Ectodermal cell (in vitro differentiated cells): ENCODE data around the gene CFAP58. TPM values are rescaled to one million over a fixed set of nuclear protein-coding genes. Genes with fewer than 3 reads are reported as not detected.

ENCODE experiments used
- H3K27ac ChIP-seq: 2 replicates; pipeline ENCODE4 v1.7.0; 2013; ENCODE audit warnings: mild to moderate bottlenecking, low read depth, low read length; ENCODE audit not compliant: insufficient read depth, poor library complexity, severe bottlenecking
- H3K27me3 ChIP-seq: 2 replicates; pipeline ENCODE4 v1.7.0; 2013; ENCODE audit warnings: mild to moderate bottlenecking, low read length; ENCODE audit not compliant: insufficient read depth, control insufficient read depth, poor library complexity, severe bottlenecking
- H3K36me3 ChIP-seq: one replicate; pipeline ENCODE4 v1.7.0; 2013; ENCODE audit warnings: low read length; ENCODE audit not compliant: control insufficient read depth, insufficient read depth
- H3K4me1 ChIP-seq: one replicate; pipeline ENCODE4 v1.7.0; 2013; ENCODE audit warnings: low read length; ENCODE audit not compliant: control insufficient read depth, insufficient read depth
- H3K4me3 ChIP-seq: 2 replicates; pipeline ENCODE4 v1.7.0; 2013; ENCODE audit warnings: low read depth, low read length, control low read depth; ENCODE audit not compliant: insufficient read depth
- H3K9me3 ChIP-seq: 2 replicates; pipeline ENCODE4 v1.7.0; 2013; ENCODE audit warnings: mild to moderate bottlenecking, low read length, moderate library complexity; ENCODE audit not compliant: control insufficient read depth
- WGBS, 2 experiments: methylation state at CpG; one replicate each; pipeline ENCODE4 v1.1.7; 2013; ENCODE audit warnings: missing lambda C conversion rate in 2 of 2; 5-methylcytosine and 5-hydroxymethylcytosine counted together
- polyA plus RNA-seq, 4 experiments: library from polyadenylated mRNA; stranded (reverse); fragments of 50-300 nt; gene quantifications; one replicate each; pipeline ENCODE4 v1.2.3, GENCODE V29; 2013

Gene CFAP58, protein sequence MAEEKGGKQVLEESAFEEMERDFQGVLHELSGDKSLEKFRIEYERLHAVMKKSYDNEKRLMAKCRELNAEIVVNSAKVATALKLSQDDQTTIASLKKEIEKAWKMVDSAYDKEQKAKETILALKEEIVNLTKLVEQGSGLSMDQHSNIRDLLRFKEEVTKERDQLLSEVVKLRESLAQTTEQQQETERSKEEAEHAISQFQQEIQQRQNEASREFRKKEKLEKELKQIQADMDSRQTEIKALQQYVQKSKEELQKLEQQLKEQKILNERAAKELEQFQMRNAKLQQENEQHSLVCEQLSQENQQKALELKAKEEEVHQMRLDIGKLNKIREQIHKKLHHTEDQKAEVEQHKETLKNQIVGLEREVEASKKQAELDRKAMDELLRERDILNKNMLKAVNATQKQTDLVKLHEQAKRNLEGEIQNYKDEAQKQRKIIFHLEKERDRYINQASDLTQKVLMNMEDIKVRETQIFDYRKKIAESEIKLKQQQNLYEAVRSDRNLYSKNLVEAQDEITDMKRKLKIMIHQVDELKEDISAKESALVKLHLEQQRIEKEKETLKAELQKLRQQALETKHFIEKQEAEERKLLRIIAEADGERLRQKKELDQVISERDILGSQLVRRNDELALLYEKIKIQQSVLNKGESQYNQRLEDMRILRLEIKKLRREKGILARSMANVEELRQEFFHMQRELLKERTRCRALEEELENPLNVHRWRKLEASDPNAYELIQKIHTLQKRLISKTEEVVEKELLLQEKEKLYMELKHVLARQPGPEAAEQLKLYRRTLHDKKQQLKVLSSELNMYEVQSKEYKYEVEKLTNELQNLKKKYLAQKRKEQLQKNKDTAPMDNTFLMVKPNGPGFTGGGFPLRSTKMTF
- 0.85 TPM for polyA plus RNA-seq (2013, experiment 1 of 4)
- 0.18 TPM for polyA plus RNA-seq (2013, experiment 2 of 4)
- polyA plus RNA-seq (2013, experiment 3 of 4) = 0.37 TPM
- polyA plus RNA-seq (2013, experiment 4 of 4) = 0.20 TPM

DNA sequence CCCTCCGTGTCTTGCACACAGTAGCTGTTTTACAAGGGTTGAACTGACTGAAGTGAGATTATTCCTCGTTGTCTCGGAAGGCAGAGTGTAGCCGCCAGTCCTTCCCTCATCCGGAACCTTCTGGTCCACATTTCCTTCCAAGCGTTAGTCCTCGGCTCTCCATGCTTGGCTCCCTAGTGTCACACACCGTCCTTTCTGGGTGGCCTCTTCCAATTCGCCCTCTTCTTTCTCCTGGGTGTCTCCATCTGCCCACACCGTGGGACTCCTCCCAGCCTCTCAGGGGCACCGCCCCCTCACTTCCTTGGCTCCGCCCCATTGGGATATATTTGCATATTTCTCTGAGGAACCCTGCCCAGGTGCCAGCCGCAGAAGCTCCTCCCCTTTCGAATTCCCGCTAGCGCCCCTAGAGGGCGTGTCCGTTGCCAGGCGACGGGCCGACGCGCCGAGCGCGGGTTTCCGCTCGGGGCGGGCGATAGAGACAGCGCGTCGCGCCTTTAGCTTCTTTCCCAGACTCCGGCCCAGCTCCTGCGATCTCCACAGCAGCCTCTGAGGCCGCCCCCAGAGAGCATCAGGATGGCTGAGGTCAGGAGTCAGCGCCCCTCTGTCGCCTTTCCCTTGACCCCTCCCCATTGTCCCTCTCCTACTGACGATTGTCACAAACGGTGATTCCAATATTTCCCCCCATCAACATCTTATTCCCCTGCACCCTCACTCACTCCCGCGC lies at the start of gene CFAP58:
Gene CFAP58 (plus strand): TSS at position 509 of the 724 bp plus-strand sequence. CDS start 65 bp downstream, at position 574.
- Histone ChIP-seq H3K4me3 (no peak within 1 kb of the TSS), H3K27me3 (peaks cover 27% of the 10 kb centered on the region), H3K27ac (no peak within 1 kb of the TSS), H3K9me3 (no peaks in the 10 kb centered on the region), H3K4me1 (peaks cover 4% of the 10 kb centered on the region), H3K36me3 (no peaks in the 10 kb centered on the region)
- WGBS, 2 experiments = 21% methylated on average over 43 of the region's 43 CpGs

DNA sequence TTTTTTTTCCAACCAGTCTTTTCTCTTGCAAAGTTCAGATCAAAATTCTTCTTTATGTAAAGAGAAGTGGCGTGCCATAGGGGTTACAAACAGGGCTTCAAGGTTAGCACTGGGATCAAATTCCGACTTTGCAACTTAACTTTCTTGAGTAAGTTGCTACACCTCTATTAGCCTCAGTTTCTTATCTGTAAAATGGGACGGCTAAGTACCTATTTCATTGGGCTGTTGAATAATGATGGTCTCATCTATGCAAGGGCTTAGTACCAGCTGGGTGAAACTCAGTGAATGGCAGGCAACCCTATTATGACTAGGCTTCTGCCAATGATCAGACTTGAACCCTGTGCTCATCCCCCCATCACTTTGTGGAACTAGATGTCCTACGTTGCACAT lies 49.3 kb upstream of the CFAP58 start:
- WGBS, 2 experiments = 94 to 97% methylated on average over 4 of the region's 4 CpGs
- no peaks in the 10 kb centered on the region for H3K9me3 ChIP-seq
- peaks cover 7% of the 10 kb centered on the region for H3K4me1 ChIP-seq
- H3K27ac ChIP-seq = no peak overlapping the region
- H3K36me3 ChIP-seq = no peaks in the 10 kb centered on the region
- H3K4me3 ChIP-seq = no peak overlapping the region
- H3K27me3 ChIP-seq = no peaks in the 10 kb centered on the region

DNA sequence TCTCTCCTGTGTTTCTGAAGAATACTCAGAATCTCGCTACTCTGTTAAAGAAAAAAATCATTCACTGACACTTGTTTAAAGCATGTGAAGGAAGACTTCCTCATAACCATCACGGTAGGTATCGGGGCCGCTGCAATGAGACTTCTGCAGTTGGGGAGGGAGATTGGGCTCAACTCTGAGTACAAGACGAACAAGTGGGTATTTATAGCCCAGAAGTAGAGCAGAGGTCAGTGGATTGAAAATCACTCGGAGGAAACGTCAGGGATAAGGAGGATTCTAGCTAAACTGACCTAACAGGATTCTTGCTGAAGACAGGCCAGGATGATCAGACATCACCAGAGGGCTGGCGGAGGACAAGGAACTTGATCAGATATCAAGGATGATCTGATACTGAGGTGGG lies 48.7 kb upstream of the CFAP58 start:
- Histone ChIP-seq H3K9me3 (no peaks in the 10 kb centered on the region), H3K36me3 (no peaks in the 10 kb centered on the region), H3K4me1 (peaks cover 7% of the 10 kb centered on the region), H3K27ac (no peak overlapping the region), H3K27me3 (no peaks in the 10 kb centered on the region), H3K4me3 (no peak overlapping the region)
- 95% methylated on average over 8 of the region's 8 CpGs for WGBS, 2 experiments

DNA sequence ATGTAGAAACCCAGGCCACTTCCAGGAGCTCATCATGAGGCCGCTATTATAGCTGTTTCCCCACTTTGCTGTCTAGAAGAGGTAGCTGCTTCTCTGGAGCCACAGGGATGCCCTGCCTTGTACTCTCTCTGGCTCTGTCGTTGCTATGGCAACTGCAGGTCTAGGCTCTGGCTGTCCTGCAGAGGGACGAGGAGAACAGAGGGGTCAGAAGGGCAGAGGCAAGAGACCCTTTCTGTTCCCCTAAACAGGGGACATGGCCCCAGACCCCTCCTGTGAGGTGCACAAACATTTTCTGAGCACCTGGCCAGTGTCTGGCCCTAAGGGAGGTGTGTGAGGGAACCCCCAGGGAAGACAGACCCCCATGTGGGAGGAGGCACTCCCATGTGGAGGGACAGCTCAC lies 46.7 kb upstream of the CFAP58 start:
- Histone ChIP-seq H3K4me3 (no peak overlapping the region), H3K27ac (no peak overlapping the region), H3K4me1 (peaks cover 7% of the 10 kb centered on the region), H3K27me3 (no peaks in the 10 kb centered on the region), H3K36me3 (no peaks in the 10 kb centered on the region), H3K9me3 (no peaks in the 10 kb centered on the region)
- WGBS, 2 experiments = 52 to 62% methylated on average over 3 of the region's 3 CpGs

DNA sequence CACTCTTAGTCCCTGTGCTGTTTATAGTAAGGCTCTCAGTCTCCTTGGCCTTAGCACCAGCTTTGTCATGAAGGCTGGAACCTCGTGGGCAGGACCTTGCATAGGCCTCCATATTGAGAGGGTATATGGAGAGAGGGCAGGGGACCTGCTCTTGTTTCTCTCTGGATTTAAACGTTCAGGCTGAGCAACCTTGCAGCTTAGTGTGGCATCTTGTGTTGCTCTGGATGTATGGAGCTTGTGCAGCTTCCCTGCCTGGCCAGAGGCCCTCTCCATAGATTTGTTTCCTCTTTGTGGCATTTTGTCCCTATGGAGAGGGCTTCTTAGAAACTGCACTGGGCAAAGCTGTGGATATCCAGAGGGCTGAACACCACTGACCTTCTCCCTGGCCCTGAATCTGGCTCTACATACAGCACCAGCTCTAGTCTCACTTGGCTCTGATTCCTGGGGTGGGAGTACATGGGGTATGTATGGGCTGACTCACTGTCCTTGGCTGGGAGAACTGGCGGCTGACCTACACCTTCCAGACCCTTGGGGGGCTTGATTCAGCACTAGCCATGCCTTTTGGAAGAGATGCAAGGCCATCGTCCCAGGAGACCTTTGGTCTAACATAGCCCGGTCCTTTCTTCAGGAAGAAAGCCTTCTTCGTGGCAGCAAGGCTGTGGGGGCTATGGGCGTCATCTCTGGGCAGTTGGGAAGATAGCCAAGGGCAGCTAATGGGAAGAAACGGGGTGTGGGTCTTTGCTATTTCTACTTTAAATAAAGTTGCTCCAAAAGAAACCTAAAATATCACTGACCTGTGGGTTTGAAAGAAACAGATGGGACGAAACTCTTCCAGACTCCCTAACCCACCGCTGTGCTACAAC lies 45.8 kb upstream of the CFAP58 start:
- Histone ChIP-seq H3K27me3 (no peaks in the 10 kb centered on the region), H3K4me3 (no peak overlapping the region), H3K27ac (no peak overlapping the region), H3K36me3 (no peaks in the 10 kb centered on the region), H3K9me3 (no peaks in the 10 kb centered on the region), H3K4me1 (peaks cover 7% of the 10 kb centered on the region)
- 86% methylated on average over 9 to 10 of the region's 10 CpGs for WGBS, 2 experiments

DNA sequence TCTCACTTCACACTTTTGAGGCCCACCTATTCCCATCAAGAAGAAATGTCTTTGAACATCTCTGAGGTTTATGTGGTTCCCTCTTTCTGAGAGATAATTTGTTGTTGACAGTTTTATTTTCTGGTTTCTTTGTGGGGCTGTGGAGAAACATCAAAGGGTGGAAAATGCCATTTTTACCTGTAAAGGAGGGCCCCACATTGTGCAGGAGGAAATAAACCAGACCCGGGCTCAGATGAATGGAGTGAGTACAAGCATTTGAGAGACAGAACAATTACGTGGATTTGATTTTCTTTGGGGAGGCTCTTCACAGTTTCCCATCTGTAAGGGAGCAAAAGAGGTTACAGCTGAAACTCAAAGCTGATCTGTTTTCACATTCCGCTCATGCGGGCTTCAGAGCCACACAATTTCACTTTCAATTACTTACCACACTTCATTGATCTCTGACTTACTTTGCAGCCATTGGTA lies 45.2 kb upstream of the CFAP58 start:
- Histone ChIP-seq H3K36me3 (no peaks in the 10 kb centered on the region), H3K4me3 (no peak overlapping the region), H3K9me3 (no peaks in the 10 kb centered on the region), H3K27ac (no peak overlapping the region), H3K4me1 (peaks cover 7% of the 10 kb centered on the region), H3K27me3 (no peaks in the 10 kb centered on the region)
- WGBS, 2 experiments = 92 to 94% methylated on average over 4 of the region's 4 CpGs

DNA sequence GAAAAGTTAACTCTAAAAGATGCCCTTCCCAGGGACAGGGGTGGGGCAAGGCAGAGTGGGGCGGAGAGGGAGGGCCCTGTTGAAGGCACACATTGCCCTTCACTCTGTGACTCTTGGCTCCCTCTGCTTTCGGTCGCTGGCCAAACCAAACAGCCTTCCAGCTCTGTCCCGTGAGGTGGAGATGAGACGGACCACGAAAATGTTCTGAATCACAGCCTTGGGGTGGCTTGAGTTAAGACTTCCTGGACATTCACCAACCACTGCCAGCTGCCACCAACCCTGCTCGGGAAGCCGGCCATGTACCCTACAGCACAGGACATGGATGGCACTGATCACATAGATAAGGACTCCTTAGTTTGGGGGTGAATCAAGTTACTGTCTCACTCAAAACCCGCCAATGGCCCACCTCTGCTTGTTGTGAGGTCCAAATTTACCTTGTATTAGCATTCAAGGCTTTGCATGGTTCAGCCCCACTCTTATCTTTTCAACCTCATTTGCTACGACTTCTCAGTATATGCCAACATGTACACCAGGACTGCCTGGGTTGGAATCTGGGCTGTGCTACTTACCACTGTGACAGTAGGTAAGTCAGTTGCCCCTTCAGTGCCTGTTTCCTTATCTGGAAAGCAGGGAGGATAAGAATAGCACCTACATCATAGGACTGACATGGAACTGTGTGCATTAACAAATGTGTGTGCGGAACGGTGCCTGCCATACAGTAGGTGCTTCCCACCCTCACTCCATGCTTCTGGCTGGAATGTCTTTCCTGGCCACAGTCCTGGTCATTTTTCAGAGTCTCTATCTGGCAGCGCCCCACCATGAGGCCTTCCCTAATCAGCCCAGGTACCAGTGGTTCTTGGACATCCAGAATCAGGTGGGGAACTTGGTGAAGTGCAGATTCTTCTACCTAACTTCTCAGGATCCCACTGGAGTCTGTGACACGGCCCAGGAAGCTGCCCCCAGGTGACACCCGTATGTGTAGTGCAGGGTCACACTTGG lies 43.4 kb upstream of the CFAP58 start:
- 94% methylated on average over 15 of the region's 15 CpGs for WGBS, 2 experiments
- H3K4me1 ChIP-seq = peaks cover 7% of the 10 kb centered on the region
- no peak overlapping the region for H3K4me3 ChIP-seq
- H3K27me3 ChIP-seq = no peaks in the 10 kb centered on the region
- H3K9me3 ChIP-seq = no peaks in the 10 kb centered on the region
- no peaks in the 10 kb centered on the region for H3K36me3 ChIP-seq
- no peak overlapping the region for H3K27ac ChIP-seq

DNA sequence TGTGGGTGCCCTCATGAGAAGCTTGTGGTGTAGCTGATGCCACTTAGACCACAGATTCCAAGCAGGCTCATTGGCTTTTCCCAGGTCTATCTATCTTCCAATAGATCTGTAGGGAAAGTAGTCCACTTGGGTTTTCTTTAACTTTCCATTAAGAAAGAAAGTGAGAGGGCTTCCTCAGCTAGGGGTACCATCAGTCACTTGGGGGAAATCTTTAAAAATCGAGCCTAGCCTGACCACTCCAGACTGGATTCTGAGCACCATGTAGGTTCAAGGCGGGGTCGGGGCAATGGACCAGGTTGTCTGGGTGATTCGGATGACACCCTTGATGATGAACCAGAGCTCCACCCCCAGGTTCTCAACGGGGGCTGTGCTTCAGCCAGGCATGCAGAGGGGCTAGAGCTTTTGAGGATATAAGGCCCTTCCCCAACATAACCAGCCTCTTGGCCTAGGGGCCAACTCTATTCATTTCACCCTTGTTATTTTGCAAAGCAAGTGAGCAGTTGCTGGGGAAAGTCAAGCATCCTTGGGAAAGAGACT lies 42.4 kb upstream of the CFAP58 start:
- no peaks in the 10 kb centered on the region for H3K36me3 ChIP-seq
- no peaks in the 10 kb centered on the region for H3K27me3 ChIP-seq
- no peak overlapping the region for H3K4me3 ChIP-seq
- 93 to 94% methylated on average over 5 of the region's 5 CpGs for WGBS, 2 experiments
- peaks cover 7% of the 10 kb centered on the region for H3K4me1 ChIP-seq
- no peak overlapping the region for H3K27ac ChIP-seq
- H3K9me3 ChIP-seq = no peaks in the 10 kb centered on the region
